ENCODE data around the gene TUBA3E. TPM values are rescaled to one million over a fixed set of nuclear protein-coding genes. Genes with fewer than 3 reads are reported as not detected.
"Not testable (repeated sequence)": the region's sequence is repeated elsewhere in the genome, so short reads cannot be mapped to it uniquely, and the experiment has no call there.

The TUBA3E gene
- total and polyA plus RNA-seq, 3 donors from 2014 or later: 129 to 386 (median 141) TPM

- Histone ChIP-seq H3K36me3 (ENCODE audit: low read depth, missing control alignments) (no peaks in the 10 kb centered on the region), H3K9me3 (no peaks in the 10 kb centered on the region), H3K4me3 (no peak overlapping the region), H3K27ac (no peak overlapping the region), H3K27me3 (no peaks in the 10 kb centered on the region), H3K4me1 (no peaks in the 10 kb centered on the region)
- TF ChIP-seq CTCF (IDR thresholded peaks at IDR 0.05): no peak
- TF ChIP-seq POLR2A (IDR thresholded peaks at IDR 0.05): no peak
- DNase-seq: no peak
- intact Hi-C loops (cut with DNase I; ENCODE audit: low total_unique reads): no loop called here
- 86 to 93% methylated on average over 8 of the region's 8 CpGs for WGBS, 2 donors
Measured at GRCh38 chr2:130241041-130241707, 42.9 kb upstream of the TUBA3E start.

DNA sequence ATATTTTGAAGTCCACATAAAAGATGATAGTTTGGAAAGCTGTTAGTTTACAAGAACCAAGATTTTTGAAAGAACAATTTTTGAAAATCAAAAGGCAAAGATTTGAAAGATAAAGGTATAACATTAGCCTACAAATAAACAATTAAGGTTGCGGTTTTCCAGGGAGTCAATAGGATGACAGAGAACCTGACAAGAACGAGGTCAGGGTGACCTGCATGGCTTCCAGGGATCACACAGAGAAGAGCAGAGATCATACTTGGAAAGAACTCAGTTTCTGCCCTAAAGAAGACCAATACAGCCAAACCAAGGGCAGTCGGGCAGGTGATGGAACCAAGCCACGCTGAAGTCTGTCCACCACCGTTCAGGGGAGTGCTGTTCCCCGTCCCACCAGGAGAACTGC, 41.3 kb upstream of the TUBA3E start:
- intact Hi-C loops (cut with DNase I; ENCODE audit: low total_unique reads); H3K27ac ChIP-seq; H3K36me3 ChIP-seq (ENCODE audit: low read depth, missing control alignments); H3K9me3 ChIP-seq; H3K4me3 ChIP-seq; H3K4me1 ChIP-seq; DNase-seq; H3K27me3 ChIP-seq: not testable (repeated sequence)
- WGBS, 2 donors: 58 to 59% methylated on average over 6 of the region's 6 CpGs

GRCh38 chr2:130233066-130233465, 34.8 kb upstream of the TUBA3E start:
- H3K27me3 ChIP-seq; H3K4me1 ChIP-seq; DNase-seq; H3K4me3 ChIP-seq; H3K9me3 ChIP-seq; H3K27ac ChIP-seq; H3K36me3 ChIP-seq (ENCODE audit: low read depth, missing control alignments); intact Hi-C loops (cut with DNase I; ENCODE audit: low total_unique reads): not testable (repeated sequence)
- 89 to 94% methylated on average over 2 of the region's 2 CpGs for WGBS, 2 donors

DNA sequence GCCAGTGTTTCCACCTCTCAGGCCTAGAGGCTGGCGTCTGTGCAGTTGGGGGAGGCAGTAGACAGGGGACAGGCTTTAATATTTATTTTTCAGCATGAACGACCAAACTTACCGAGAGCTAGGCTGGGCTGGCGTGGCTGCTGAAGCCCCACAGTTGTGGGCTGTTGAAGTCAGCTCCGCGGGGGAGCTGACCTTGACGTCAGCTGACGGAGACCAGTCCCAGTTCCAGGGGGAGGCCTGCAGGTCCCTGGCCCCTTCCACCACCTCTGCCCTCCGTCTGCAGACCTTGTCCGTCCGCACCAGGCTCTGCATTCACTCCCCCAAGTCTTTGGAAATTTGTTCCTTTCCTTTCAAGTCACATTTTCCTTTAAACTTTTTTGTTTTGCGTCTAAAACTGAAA, 33.4 kb upstream of the TUBA3E start:
- Histone ChIP-seq H3K9me3 (no peaks in the 10 kb centered on the region), H3K36me3 (ENCODE audit: low read depth, missing control alignments) (no peaks in the 10 kb centered on the region), H3K4me1 (no peaks in the 10 kb centered on the region), H3K27ac (no peak overlapping the region), H3K4me3 (no peak overlapping the region), H3K27me3 (no peaks in the 10 kb centered on the region)
- intact Hi-C loops (cut with DNase I; ENCODE audit: low total_unique reads): no loop called here
- TF ChIP-seq POLR2A (IDR thresholded peaks at IDR 0.05): no peak
- TF ChIP-seq CTCF (IDR thresholded peaks at IDR 0.05): no peak
- DNase-seq: no peak
- 55 to 70% methylated on average over 12 of the region's 12 CpGs for WGBS, 2 donors

DNA sequence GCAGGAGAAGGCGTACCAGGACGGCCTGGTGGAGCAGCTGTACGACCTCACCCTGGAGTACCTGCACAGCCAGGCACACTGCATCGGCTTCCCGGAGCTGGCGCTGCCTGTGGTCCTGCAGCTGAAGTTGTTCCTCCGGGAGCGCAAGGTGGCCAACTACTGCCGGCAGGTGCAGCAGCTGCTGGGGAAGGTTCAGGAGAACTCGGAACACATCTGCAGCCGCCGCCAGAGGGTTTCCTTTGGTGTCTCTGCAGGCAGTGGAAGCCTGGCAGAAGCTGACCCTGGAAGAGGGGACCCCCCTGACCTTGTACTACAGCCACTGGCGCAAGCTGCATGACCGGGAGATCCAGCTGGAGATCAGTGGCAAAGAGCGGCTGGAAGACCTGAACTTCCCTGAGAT, 32.7 kb upstream of the TUBA3E start:
- H3K27me3 ChIP-seq; H3K4me1 ChIP-seq; H3K36me3 ChIP-seq (ENCODE audit: low read depth, missing control alignments); H3K9me3 ChIP-seq; DNase-seq; intact Hi-C loops (cut with DNase I; ENCODE audit: low total_unique reads); H3K27ac ChIP-seq; H3K4me3 ChIP-seq: not testable (repeated sequence)
- 72 to 78% methylated on average over 3 to 4 of the region's 15 CpGs for WGBS, 2 donors

GRCh38 chr2:130230376-130230775, 32.1 kb upstream of the TUBA3E start:
- WGBS, 2 donors: 76 to 83% methylated on average over 16 to 18 of the region's 18 CpGs
- H3K36me3 ChIP-seq (ENCODE audit: low read depth, missing control alignments); intact Hi-C loops (cut with DNase I; ENCODE audit: low total_unique reads); H3K4me1 ChIP-seq; H3K27ac ChIP-seq; H3K9me3 ChIP-seq; DNase-seq; H3K27me3 ChIP-seq: not testable (repeated sequence)
- H3K4me3 ChIP-seq: peak overlapping the region in 1 of 2 donors; percentile 58

DNA sequence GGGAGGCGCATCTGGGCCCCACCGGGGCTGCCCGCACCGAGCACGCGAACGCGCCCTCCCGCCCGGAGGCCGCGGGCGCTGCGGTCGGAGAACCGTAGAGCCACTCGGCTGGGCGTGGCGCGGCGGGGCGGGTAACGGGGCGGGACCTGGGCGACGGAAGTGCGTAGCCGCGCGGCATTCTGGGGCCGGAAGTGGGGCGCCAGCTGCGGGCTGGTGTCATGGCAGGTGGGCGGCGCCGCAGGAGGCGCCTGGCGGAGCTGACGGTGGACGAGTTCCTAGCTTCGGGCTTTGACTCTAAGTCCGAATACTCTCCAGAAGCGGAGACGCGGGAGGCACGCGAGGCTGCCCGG, 30.9 kb upstream of the TUBA3E start:
- H3K4me1 ChIP-seq; intact Hi-C loops (cut with DNase I; ENCODE audit: low total_unique reads); H3K27me3 ChIP-seq; H3K9me3 ChIP-seq; H3K36me3 ChIP-seq (ENCODE audit: low read depth, missing control alignments); H3K27ac ChIP-seq: not testable (repeated sequence)
- 51% methylated on average over 32 of the region's 48 CpGs; no CpG with 5 or more reads in 1 of the 2 donors for WGBS, 2 donors
- H3K4me3 ChIP-seq: peak overlapping the region; percentile 51 to 58
- peak; percentile 86 for DNase-seq

DNA sequence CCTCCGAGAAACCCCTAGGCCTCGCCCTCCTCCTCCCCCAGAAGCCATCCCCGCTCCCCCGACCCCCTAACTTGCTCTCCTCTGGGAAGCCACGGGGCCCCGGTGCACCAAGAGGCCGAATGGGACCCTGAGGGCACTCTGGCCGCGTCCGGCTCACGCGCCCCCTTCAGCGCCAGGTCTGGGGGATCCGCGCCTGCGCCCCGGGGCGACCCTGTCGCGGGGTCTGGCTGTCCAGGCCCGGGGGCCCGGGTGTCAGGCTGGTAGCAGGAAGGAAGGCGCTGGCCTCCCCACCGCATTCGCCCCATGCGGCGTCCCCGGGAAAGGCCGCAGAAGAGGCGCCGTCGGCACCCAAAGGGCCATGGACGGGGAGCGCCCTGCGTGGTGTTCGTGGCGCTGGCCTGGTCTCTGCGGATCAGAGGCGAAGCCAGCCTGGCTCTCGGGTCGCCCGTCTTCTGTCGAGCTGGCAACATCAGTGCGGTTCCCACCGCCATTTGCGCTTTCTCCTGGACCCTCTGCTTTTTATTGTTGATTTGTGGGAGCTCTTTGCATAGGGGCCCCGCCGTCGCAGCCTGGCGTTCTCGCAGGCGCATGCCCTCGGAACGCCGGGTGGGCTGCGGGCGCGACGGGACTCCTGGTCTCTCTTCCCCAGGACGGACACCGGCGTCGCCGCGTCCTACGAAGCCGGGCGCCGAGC, 30.4 kb upstream of the TUBA3E start:
- peak overlapping the region; percentile 51 to 58 for H3K4me3 ChIP-seq
- H3K27ac ChIP-seq; H3K4me1 ChIP-seq; H3K36me3 ChIP-seq (ENCODE audit: low read depth, missing control alignments); H3K9me3 ChIP-seq; DNase-seq; H3K27me3 ChIP-seq; intact Hi-C loops (cut with DNase I; ENCODE audit: low total_unique reads): not testable (repeated sequence)
- 73 to 85% methylated on average over 18 to 65 of the region's 69 CpGs for WGBS, 2 donors

DNA sequence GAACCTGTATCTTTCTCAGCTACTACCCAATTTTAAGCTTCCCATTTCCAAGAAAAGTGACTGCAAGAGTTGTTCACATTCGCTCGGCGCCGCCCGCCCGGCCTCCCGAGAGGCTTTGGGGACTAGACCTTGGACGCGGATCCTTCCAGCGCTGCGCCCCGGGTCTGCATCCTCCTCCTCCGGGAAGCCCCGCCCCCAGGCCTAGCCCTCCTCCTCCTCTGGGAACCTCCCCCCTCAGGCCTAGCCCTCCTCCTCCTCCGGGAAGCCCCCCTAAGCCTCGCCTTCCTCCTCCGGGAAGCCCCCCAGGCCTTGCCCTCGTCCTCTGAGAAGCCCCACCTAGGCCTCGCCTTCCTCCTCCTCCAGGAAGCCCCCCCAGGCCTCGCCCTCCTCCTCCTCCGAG, 29.8 kb upstream of the TUBA3E start:
- H3K9me3 ChIP-seq; H3K4me1 ChIP-seq; H3K27me3 ChIP-seq; intact Hi-C loops (cut with DNase I; ENCODE audit: low total_unique reads); H3K27ac ChIP-seq; H3K36me3 ChIP-seq (ENCODE audit: low read depth, missing control alignments): not testable (repeated sequence)
- DNase-seq: peak; percentile 24
- H3K4me3 ChIP-seq: peak overlapping the region in 1 of 2 donors; percentile 58
- WGBS, 2 donors: 75 to 77% methylated on average over 14 to 20 of the region's 21 CpGs

GRCh38 chr2:130222523-130222922, 24.3 kb upstream of the TUBA3E start:
- H3K9me3 ChIP-seq; H3K4me1 ChIP-seq; H3K4me3 ChIP-seq; H3K36me3 ChIP-seq (ENCODE audit: low read depth, missing control alignments); intact Hi-C loops (cut with DNase I; ENCODE audit: low total_unique reads); H3K27me3 ChIP-seq; DNase-seq; H3K27ac ChIP-seq: not testable (repeated sequence)
- 60 to 74% methylated on average over 4 of the region's 4 CpGs for WGBS, 2 donors
